GM15510 (cell line): ENCODE data around the gene RUNX2.

Experiments
- POLR2A ChIP-seq: IDR thresholded peaks from 3 replicates; pipeline ENCODE4 v1.6.1; 2011; ENCODE audit warnings: borderline replicate concordance; ENCODE audit not compliant: insufficient read length; ENCODE audit errors: extremely low read depth

Gene RUNX2

DNA sequence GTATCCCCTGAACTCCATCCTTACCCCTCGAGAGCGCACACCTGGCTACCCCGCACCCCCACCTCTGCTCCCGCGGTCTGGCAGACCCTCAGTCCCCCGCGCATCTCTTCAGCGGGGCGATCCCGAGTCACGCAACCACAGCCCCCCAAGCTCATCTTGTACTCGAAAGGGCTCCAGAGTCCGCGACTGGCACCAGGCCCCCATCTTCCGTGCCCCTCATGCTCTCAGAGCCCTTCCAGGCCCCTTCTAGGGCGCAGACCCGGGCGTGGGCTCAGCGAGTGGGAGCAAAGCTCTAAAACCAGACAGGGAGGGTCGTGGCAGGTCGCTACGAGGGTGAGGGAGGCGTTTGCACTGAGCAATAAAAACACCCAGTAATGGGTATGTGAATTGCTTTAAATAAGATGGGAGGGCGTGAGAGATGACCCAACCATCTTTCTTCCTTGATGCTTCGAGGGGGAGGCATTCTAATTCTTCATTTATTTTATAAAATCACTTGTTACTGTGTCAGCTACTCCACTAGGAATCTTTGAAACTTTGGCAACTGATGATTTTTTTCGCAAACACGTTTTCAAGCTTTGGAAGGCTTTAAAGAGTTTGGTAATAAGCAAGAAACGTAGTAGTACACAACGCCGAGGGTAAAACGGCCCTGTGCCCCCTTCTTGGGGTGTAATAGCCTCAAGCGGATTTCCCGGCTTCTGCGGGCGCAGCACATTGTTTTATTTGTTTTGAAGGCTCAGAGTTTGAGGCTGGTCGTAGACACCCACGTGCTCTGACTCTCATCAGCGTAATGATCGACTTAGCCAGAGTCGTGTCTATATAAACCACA is 92.2 kb downstream of the RUNX2 start:
- TF ChIP-seq POLR2A: no peak

GRCh38 chr6:45420909-45421708 is 93.0 kb downstream of the RUNX2 start:
- no peak for TF ChIP-seq POLR2A

DNA sequence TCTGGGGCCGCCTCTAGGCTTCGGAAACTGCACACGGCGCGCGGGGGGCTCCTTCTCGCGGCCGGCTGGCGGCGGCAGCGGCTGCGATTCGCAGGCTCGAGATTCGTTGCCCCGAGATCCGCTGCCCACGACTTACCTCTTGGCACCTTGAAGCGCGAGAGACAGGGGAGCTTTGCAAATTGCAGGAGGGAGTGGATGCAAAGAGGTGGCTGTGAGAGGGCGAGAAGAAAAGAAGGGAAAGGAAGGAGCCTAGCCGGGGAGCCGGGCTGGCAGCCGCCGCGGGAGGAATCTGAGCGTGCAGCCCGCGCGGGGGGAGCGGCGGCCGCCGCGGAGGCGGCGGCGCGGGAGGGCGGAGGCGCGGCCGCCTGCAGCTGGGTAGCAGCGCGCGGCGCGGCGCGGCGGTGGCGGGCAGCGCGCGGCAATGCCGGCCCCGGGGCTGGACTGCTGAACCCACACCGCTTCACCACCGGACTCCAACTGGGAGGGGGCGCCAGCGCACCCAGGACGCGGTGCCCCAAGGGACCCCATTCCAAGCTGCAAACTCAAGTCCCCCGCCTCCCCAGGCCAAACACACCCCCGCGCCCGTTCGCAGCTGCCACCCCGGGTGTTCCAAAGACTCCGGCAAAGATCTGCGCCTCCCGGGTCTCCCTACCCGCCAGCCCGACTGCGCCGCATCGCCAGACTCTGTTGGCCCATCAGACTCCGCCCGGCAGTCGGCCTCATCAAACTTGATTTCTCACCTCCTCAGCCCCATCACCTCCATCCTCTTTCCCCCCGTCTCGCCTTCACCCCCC is 93.8 kb downstream of the RUNX2 start:
- no peak for TF ChIP-seq POLR2A

- TF ChIP-seq POLR2A: no peak
These were observed 94.5 kb downstream of the RUNX2 start for GRCh38 chr6:45422503-45423110.

GRCh38 chr6:45423111-45423823 is 95.1 kb downstream of the RUNX2 start:
- TF ChIP-seq POLR2A: no peak

- TF ChIP-seq POLR2A: no peak
These were observed 95.8 kb downstream of the RUNX2 start for GRCh38 chr6:45423824-45424450.

GRCh38 chr6:45424451-45424861 is 96.3 kb downstream of the RUNX2 start:
- TF ChIP-seq POLR2A: no peak

- no peak for TF ChIP-seq POLR2A
These were observed 98.1 kb downstream of the RUNX2 start for GRCh38 chr6:45426251-45426650.

DNA sequence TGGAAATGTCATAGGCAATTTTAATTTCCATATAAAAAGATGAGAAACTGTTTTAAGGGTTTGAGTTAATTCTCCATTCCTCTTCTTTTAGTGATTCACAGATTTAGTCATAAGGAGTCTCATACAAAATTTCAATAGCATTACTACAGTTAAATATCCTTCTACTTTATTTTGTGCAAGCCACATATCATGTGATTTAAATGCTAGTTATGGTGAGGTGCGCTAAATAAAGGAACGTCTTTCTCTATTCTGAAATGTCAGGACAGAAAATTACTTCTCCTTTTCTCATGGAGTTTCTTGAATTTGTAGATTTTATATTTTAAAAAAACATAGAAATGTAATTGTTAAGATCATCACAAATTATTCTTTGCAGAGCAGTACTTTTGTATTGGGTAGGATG is 99.6 kb downstream of the RUNX2 start:
- TF ChIP-seq POLR2A: no peak

DNA sequence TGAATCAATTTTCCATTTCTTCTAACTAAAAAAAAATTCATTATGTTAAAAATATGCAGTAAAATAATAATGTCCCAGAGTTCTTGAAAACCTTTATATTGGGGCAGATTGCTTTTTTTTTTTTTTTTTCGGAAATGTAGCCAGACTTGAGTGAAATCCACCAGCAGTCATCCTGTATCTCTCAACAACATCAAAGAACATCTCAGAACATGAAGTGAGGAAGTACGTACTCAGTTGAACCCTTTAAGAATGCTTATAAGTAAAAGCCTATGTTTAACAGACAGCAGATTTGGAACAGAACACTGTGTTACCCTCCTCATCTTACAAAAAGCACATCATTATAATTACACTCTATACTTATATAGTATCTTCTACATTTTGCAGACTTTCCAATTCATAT is 100.6 kb downstream of the RUNX2 start:
- no peak for TF ChIP-seq POLR2A

DNA sequence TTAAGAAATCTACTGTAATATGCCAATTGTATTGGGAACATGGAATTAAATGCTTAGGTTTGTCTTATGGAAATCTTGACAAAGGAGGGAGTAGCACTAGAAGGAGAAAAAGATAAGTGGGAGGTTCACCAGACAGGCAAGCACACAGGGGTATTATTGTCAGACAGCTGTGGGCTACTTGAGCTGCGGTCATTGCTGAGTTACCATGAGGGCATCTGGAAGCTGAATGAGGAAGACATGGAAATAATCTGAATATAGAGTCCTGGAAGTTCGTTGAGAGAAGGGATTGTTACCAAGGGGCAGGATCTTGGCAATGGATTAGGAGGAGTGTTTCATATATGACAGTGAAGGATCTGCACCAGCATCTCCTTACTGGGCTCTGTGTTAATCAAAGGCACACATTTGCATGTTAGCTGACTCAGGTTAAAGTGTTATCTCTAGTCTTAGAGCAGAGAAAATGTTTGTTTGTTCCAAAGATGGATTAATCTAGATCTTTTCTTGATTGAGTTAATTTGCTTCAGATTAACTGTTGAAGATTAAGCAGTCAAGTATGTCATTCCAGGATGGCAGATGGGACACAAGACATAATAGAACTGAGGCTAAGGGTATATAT is 102.6 kb downstream of the RUNX2 start:
- TF ChIP-seq POLR2A: no peak

DNA sequence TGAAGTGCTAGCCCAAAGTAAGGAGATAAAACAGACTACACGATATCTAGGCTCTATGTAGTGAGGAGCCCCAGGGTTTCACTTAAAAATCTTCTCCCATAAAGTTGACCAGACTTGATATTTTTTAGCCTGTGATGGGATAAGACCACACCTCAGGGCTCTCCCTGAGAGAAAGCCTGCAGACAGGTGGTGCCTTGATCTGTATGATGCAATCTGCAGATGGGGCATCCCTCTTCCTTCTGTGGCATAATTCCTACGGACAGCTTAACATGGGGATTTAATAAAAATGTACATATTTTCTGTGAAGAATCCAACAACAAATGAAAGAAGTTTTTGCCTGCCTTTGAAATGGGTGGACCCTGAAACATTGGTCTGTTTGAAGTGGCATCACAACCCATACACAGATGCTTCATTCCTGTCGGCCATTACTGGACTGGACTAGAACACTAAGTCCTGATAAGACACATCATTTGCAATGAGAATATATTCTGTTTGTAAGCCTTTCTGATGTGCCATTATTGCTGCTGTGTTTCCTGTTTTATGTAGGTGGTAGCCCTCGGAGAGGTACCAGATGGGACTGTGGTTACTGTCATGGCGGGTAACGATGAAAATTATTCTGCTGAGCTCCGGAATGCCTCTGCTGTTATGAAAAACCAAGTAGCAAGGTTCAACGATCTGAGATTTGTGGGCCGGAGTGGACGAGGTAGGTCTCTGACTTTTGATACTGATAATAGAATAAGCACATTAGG is 103.4 kb downstream of the RUNX2 start:
- TF ChIP-seq POLR2A: no peak
